Astrocyte (in vitro differentiated cells and primary cell): ENCODE measurements around the gene LGALS1. TPM values are rescaled to one million over a fixed set of nuclear protein-coding genes. Genes with fewer than 3 reads are reported as not detected.
"Not testable (repeated sequence)": the region's sequence is repeated elsewhere in the genome, so short reads cannot be mapped to it uniquely, and the experiment has no call there.

Experiments
- DNase-seq: peaks from one replicate; pipeline ENCODE4 v3.0.0-alpha.2; 2010; ENCODE audit warnings: low read depth
- FAIRE-seq: peaks from 2 replicates; lab custom pipeline; 2011; peaks lifted over from hg19 to GRCh38; lab: Jason Lieb, UNC
- H2AFZ ChIP-seq: 2 replicates; pipeline ENCODE4 v1.6.0; 2012; ENCODE audit warnings: low read depth, low read length, inconsistent platforms
- H3K27ac ChIP-seq: 2 replicates; pipeline ENCODE4 v1.5.1; 2011; ENCODE audit warnings: low read depth, low read length, inconsistent platforms
- H3K27me3 ChIP-seq: 2 replicates; pipeline ENCODE4 v1.6.0; 2011; ENCODE audit warnings: low read length, inconsistent platforms; ENCODE audit not compliant: insufficient read depth
- H3K36me3 ChIP-seq: 2 replicates; pipeline ENCODE4 v1.5.1; 2011; ENCODE audit warnings: low read length, inconsistent platforms; ENCODE audit not compliant: insufficient read depth
- H3K4me1 ChIP-seq: 2 replicates; pipeline ENCODE4 v1.5.1; 2011; ENCODE audit warnings: low read length, inconsistent platforms; ENCODE audit not compliant: insufficient read depth
- H3K4me2 ChIP-seq: 2 replicates; pipeline ENCODE4 v1.6.0; 2012; ENCODE audit warnings: low read length, inconsistent platforms
- H3K4me3 ChIP-seq: 2 replicates; pipeline ENCODE4 v1.5.1; 2011; ENCODE audit warnings: low read depth, mild to moderate bottlenecking, low read length, inconsistent platforms; ENCODE audit not compliant: insufficient read depth
- H3K79me2 ChIP-seq: 2 replicates; pipeline ENCODE4 v1.6.0; 2012; ENCODE audit warnings: mild to moderate bottlenecking, low read length, inconsistent platforms; ENCODE audit not compliant: insufficient read depth
- H3K9ac ChIP-seq: 2 replicates; pipeline ENCODE4 v1.6.0; 2012; ENCODE audit warnings: mild to moderate bottlenecking, low read length, inconsistent platforms
- H3K9me3 ChIP-seq: 2 replicates; pipeline ENCODE4 v1.5.1; 2012; ENCODE audit warnings: low read depth, mild to moderate bottlenecking, low read length, inconsistent platforms; ENCODE audit not compliant: insufficient read depth
- H4K20me1 ChIP-seq: 2 replicates; pipeline ENCODE4 v1.6.0; 2012; ENCODE audit warnings: low read length, inconsistent platforms; ENCODE audit not compliant: insufficient read depth
- H3K27ac Mint-ChIP-seq: one replicate; pipeline ENCODE4 v1.8.0; 2021; ENCODE audit warnings: mild to moderate bottlenecking, mixed read lengths; ENCODE audit not compliant: unreplicated experiment
- H3K27me3 Mint-ChIP-seq: one replicate; pipeline ENCODE4 v1.8.0; 2021; ENCODE audit warnings: low read depth, mixed read lengths; ENCODE audit not compliant: unreplicated experiment
- H3K36me3 Mint-ChIP-seq: one replicate; pipeline ENCODE4 v1.8.0; 2021; ENCODE audit warnings: low read depth, mixed read lengths; ENCODE audit not compliant: unreplicated experiment
- H3K4me1 Mint-ChIP-seq: one replicate; pipeline ENCODE4 v1.8.0; 2021; ENCODE audit warnings: low read depth, mixed read lengths; ENCODE audit not compliant: unreplicated experiment
- H3K4me3 Mint-ChIP-seq: one replicate; pipeline ENCODE4 v1.8.0; 2021; ENCODE audit warnings: mild to moderate bottlenecking, moderate library complexity, mixed read lengths; ENCODE audit not compliant: unreplicated experiment
- H3K9me3 Mint-ChIP-seq: one replicate; pipeline ENCODE4 v1.8.0; 2021; ENCODE audit warnings: mild to moderate bottlenecking, mixed read lengths; ENCODE audit not compliant: unreplicated experiment
- CTCF ChIP-seq: IDR thresholded peaks from 2 replicates; pipeline ENCODE4 v1.5.1; 2011; ENCODE audit warnings: low read depth, mild to moderate bottlenecking, inconsistent platforms, low read length, moderate library complexity; ENCODE audit not compliant: insufficient read depth
- EZH2 ChIP-seq: IDR thresholded peaks from 2 replicates; pipeline ENCODE4 v1.6.1; 2012; ENCODE audit warnings: mild to moderate bottlenecking, low read length, inconsistent platforms; ENCODE audit not compliant: insufficient read depth
- total RNA-seq: library from RNA; stranded (reverse); gene quantifications from 2 replicates; pipeline ENCODE4 v1.2.1, GENCODE V29; 2021

The LGALS1 gene
- total RNA-seq, 1 donor from 2014 or later: 240 TPM

- DNase-seq: no peak
- TF ChIP-seq EZH2 (no peak), CTCF (no peak)
- Histone ChIP-seq H3K9ac (no peak overlapping the region), H4K20me1 (peaks cover 7% of the 10 kb centered on the region), H3K4me2 (no peak overlapping the region), H3K4me3 (no peak overlapping the region), H3K79me2 (peaks cover 7% of the 10 kb centered on the region), H3K27me3 (no peaks in the 10 kb centered on the region), H2AFZ (no peak overlapping the region), H3K9me3 (no peaks in the 10 kb centered on the region), H3K4me1 (peaks cover 11% of the 10 kb centered on the region), H3K27ac (no peak overlapping the region), H3K36me3 (peaks cover 6% of the 10 kb centered on the region)
- Mint-ChIP-seq H3K4me1 (peaks cover 2% of the 10 kb centered on the region), H3K27me3 (no peaks in the 10 kb centered on the region), H3K9me3 (no peaks in the 10 kb centered on the region), H3K27ac (no peak overlapping the region), H3K36me3 (peaks cover 14% of the 10 kb centered on the region), H3K4me3 (no peak overlapping the region)
- FAIRE-seq: no peak
These were observed 20.7 kb upstream of the LGALS1 start for GRCh38 chr22:37654563-37655251.

DNA sequence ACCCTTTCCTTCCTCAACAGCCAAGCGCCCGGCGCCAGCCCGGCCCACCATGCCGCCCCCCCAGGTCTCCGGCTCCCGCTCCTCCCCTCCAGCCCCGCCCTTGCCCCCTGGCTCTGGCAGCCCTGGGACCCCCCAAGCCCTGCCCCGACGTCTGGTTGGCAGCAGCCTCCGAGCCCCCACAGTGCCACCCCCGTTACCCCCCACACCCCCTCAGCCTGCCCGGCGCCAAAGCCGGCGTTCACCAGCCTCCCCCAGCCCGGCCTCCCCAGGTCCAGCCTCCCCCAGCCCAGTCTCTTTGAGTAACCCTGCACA lies 20.2 kb upstream of the LGALS1 start:
- peaks cover 6% of the 10 kb centered on the region for H3K36me3 ChIP-seq
- Mint-ChIP-seq H3K36me3 (peaks cover 9% of the 10 kb centered on the region), H3K4me3 (no peak overlapping the region), H3K4me1 (peaks cover 5% of the 10 kb centered on the region), H3K27me3 (no peaks in the 10 kb centered on the region), H3K9me3 (no peaks in the 10 kb centered on the region), H3K27ac (no peak overlapping the region)
- no peak overlapping the region for H3K4me2 ChIP-seq
- peaks cover 15% of the 10 kb centered on the region for H3K4me1 ChIP-seq
- H3K27ac ChIP-seq: no peak overlapping the region
- TF ChIP-seq CTCF (no peak), EZH2 (no peak)
- no peak for DNase-seq
- peaks cover 12% of the 10 kb centered on the region for H4K20me1 ChIP-seq
- no peaks in the 10 kb centered on the region for H3K9me3 ChIP-seq
- no peak overlapping the region for H3K4me3 ChIP-seq
- FAIRE-seq: no peak
- no peak overlapping the region for H2AFZ ChIP-seq
- peaks cover 12% of the 10 kb centered on the region for H3K79me2 ChIP-seq
- H3K9ac ChIP-seq: no peak overlapping the region
- H3K27me3 ChIP-seq: no peaks in the 10 kb centered on the region

GRCh38 chr22:37656583-37656982 lies 18.9 kb upstream of the LGALS1 start:
- H3K27ac Mint-ChIP-seq, H3K4me2 ChIP-seq, H3K9me3 ChIP-seq, H3K9ac ChIP-seq, H3K27me3 ChIP-seq, H3K9me3 Mint-ChIP-seq, H3K27ac ChIP-seq, H3K36me3 Mint-ChIP-seq, H3K36me3 ChIP-seq, H3K27me3 Mint-ChIP-seq, DNase-seq, H2AFZ ChIP-seq, H3K4me3 Mint-ChIP-seq, H3K4me3 ChIP-seq, FAIRE-seq: not testable (repeated sequence)
- Histone ChIP-seq H4K20me1 (peaks cover 23% of the 10 kb centered on the region), H3K79me2 (peaks cover 26% of the 10 kb centered on the region), H3K4me1 (peaks cover 27% of the 10 kb centered on the region)
- peaks cover 14% of the 10 kb centered on the region for H3K4me1 Mint-ChIP-seq
